Mesendoderm (in vitro differentiated cells): ENCODE data around the gene TTC23.

Experiments used
- DNase-seq: peaks from one replicate; pipeline ENCODE4 v3.0.0; 2013
- H2AK5ac ChIP-seq: 2 replicates; pipeline ENCODE4 v1.6.1; 2013; ENCODE audit warnings: low read length, inconsistent platforms
- H2BK120ac ChIP-seq: 2 replicates; pipeline ENCODE4 v1.6.1; 2013; ENCODE audit warnings: low read depth, mild to moderate bottlenecking, low read length, moderate library complexity, mixed read lengths
- H2BK15ac ChIP-seq: replicated peaks from 2 replicates; pipeline ENCODE4 v1.6.1; 2013; ENCODE audit warnings: low read depth, mild to moderate bottlenecking, moderate library complexity
- H2BK5ac ChIP-seq: 2 replicates; pipeline ENCODE4 v1.6.1; 2013; ENCODE audit warnings: low read length, inconsistent platforms
- H3K18ac ChIP-seq: 2 replicates; pipeline ENCODE4 v1.6.1; 2013; ENCODE audit warnings: mild to moderate bottlenecking, low read length, mixed read lengths
- H3K23ac ChIP-seq: one replicate; pipeline ENCODE4 v1.6.1; 2013; ENCODE audit warnings: low read length
- H3K27ac ChIP-seq: 2 replicates; pipeline ENCODE4 v1.5.1; 2013; ENCODE audit warnings: low read depth, mild to moderate bottlenecking, inconsistent platforms, low read length, moderate library complexity
- H3K27me3 ChIP-seq: 2 replicates; pipeline ENCODE4 v1.6.1; 2013; ENCODE audit warnings: low read length, control low read depth, mild to moderate bottlenecking, inconsistent platforms; ENCODE audit not compliant: insufficient read depth, poor library complexity
- H3K36me3 ChIP-seq: 2 replicates; pipeline ENCODE4 v1.6.1; 2013; ENCODE audit warnings: low read length, inconsistent platforms; ENCODE audit not compliant: control insufficient read depth, insufficient read depth
- H3K4ac ChIP-seq: one replicate; pipeline ENCODE4 v1.6.1; 2013; ENCODE audit warnings: low read depth, mild to moderate bottlenecking, low read length, moderate library complexity
- H3K4me1 ChIP-seq: 2 replicates; pipeline ENCODE4 v1.6.1; 2013; ENCODE audit warnings: low read depth, low read length, inconsistent platforms; ENCODE audit not compliant: control insufficient read depth
- H3K4me2 ChIP-seq: 2 replicates; pipeline ENCODE4 v1.6.1; 2013; ENCODE audit warnings: low read length
- H3K4me3 ChIP-seq: 2 replicates; pipeline ENCODE4 v1.5.1; 2013; ENCODE audit warnings: mild to moderate bottlenecking, low read length
- H3K56ac ChIP-seq: one replicate; pipeline ENCODE4 v1.6.1; 2013; ENCODE audit warnings: low read length
- H3K79me1 ChIP-seq: 2 replicates; pipeline ENCODE4 v1.6.1; 2013; ENCODE audit warnings: low read length, inconsistent platforms
- H3K79me2 ChIP-seq: 2 replicates; pipeline ENCODE4 v1.6.1; 2013; ENCODE audit warnings: mild to moderate bottlenecking, low read length; ENCODE audit not compliant: control insufficient read depth, insufficient read depth
- H3K9ac ChIP-seq: 2 replicates; pipeline ENCODE4 v1.6.1; 2013; ENCODE audit warnings: low read length, inconsistent platforms
- H4K5ac ChIP-seq: one replicate; pipeline ENCODE4 v1.6.1; 2013; ENCODE audit warnings: low read length
- H4K8ac ChIP-seq: one replicate; pipeline ENCODE4 v1.6.1; 2013; ENCODE audit warnings: low read depth, mild to moderate bottlenecking, control low read depth, low read length, moderate library complexity
- WGBS: extraction: QIAGEN DNeasy Blood & Tissue Kit; methylation state at CpG from one replicate; pipeline ENCODE4 v1.1.7; 2013; ENCODE audit warnings: low lambda C conversion rate, missing lambda C conversion rate; ENCODE audit not compliant: insufficient coverage; ENCODE audit errors: extremely low coverage; 5-methylcytosine and 5-hydroxymethylcytosine counted together

TTC23 gene

DNA sequence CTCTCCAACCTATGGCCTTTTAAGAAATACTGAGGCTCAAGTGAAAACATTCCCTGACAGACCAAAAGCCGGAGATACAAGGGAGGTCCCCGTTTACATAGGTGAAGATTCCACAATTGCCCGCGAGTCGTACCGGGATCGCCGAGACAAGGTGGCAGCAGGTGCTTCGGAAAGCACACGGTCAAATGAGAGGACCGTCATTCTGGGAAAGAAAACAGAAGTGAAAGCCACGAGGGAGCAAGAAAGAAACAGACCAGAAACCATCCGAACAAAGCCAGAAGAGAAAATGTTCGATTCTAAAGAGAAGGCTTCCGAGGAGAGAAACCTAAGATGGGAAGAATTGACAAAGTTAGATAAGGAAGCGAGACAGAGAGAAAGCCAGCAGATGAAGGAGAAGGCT lies 119.7 kb downstream of the TTC23 start:
- H2BK15ac ChIP-seq = no peak overlapping the region
- no peak overlapping the region for H3K4me3 ChIP-seq
- H4K5ac ChIP-seq = no peak overlapping the region
- no peak overlapping the region for H3K4ac ChIP-seq
- H3K36me3 ChIP-seq = peaks cover 2% of the 10 kb centered on the region
- no peak overlapping the region for H3K18ac ChIP-seq
- DNase-seq = no peak
- H4K8ac ChIP-seq = no peak overlapping the region
- no peak overlapping the region for H3K56ac ChIP-seq
- no peak overlapping the region for H2AK5ac ChIP-seq
- H3K79me1 ChIP-seq = no peaks in the 10 kb centered on the region
- no peak overlapping the region for H2BK5ac ChIP-seq
- no peak overlapping the region for H3K27ac ChIP-seq
- no peak overlapping the region for H2BK120ac ChIP-seq
- WGBS = no CpG with 5 or more reads among the region's 16 CpGs
- no peaks in the 10 kb centered on the region for H3K27me3 ChIP-seq
- H3K4me2 ChIP-seq = no peak overlapping the region
- peaks cover 1% of the 10 kb centered on the region for H3K4me1 ChIP-seq
- no peak overlapping the region for H3K23ac ChIP-seq
- no peak overlapping the region for H3K9ac ChIP-seq
- no peaks in the 10 kb centered on the region for H3K79me2 ChIP-seq

DNA sequence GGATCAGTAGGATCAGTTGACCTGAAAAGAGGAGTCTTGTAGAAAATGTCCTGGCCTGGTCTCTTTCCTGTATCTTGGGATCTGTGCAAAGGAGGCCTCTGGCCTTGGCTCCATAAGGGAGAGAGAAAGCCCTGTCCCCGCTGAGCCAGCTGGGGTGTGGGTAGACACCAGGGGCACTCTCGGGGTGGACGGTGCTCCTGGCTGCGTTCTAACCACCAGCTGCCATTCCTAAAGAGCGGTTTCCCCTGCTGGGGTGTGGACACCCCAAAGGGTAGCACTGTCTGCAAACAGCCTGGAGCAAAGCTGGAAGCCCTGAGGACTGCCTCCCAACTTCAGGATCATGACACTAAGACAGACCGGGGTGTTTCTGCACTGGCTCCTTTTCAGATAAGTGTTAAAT lies 121.0 kb downstream of the TTC23 start:
- H2BK120ac ChIP-seq = no peak overlapping the region
- no peak overlapping the region for H2BK5ac ChIP-seq
- no peak overlapping the region for H2BK15ac ChIP-seq
- no peak overlapping the region for H3K23ac ChIP-seq
- no peaks in the 10 kb centered on the region for H3K27me3 ChIP-seq
- no peak overlapping the region for H2AK5ac ChIP-seq
- H4K8ac ChIP-seq = no peak overlapping the region
- no peak overlapping the region for H3K27ac ChIP-seq
- H3K4me1 ChIP-seq = peaks cover 6% of the 10 kb centered on the region
- no peak for DNase-seq
- no peaks in the 10 kb centered on the region for H3K79me2 ChIP-seq
- H3K9ac ChIP-seq = no peak overlapping the region
- peaks cover 2% of the 10 kb centered on the region for H3K36me3 ChIP-seq
- H3K56ac ChIP-seq = no peak overlapping the region
- no peak overlapping the region for H3K4me3 ChIP-seq
- H3K79me1 ChIP-seq = no peaks in the 10 kb centered on the region
- WGBS = no CpG with 5 or more reads among the region's 6 CpGs
- H3K4ac ChIP-seq = no peak overlapping the region
- H4K5ac ChIP-seq = no peak overlapping the region
- no peak overlapping the region for H3K18ac ChIP-seq
- no peak overlapping the region for H3K4me2 ChIP-seq

DNA sequence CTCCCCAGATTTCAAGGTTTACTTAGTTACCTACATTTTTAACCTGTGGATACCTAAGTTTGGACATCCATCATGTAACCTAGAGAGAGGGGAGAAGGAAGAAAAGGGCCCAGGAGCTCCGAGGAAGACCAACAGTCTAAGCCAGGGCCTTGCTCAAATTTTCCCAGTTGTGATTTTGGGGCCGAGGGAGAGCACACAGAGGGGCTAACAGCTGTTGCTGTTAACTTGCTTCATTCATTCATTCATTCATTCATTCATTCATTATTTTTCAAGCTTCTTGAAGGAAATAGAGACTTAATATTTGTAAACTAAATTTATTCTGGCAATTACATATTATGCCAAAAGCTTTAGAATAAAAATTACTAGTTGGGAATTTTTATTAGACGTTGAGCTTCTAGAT lies 121.6 kb downstream of the TTC23 start:
- no CpG with 5 or more reads among the region's 3 CpGs for WGBS

DNA sequence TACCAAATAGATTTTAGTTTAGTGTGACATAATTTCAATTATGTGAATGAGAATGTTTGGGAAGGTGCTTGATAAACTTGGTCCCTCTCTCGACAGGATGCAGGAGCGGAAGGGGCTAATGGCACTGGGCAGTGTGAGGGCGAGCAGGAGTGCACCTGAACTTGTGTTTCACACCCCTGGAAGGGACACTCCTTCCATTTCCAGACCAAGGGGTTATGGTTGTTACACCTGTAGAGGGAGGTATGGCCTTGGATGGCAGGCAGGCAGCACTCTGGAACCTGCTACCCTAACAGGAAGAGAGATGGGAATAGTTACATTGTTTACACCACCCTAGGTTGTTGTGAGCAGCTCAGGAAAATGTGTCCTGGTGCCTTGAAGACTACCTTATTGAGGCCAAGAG lies 122.5 kb downstream of the TTC23 start:
- Histone ChIP-seq H3K23ac (no peak overlapping the region), H3K79me1 (no peaks in the 10 kb centered on the region), H2BK15ac (no peak overlapping the region), H4K8ac (no peak overlapping the region), H4K5ac (no peak overlapping the region), H3K79me2 (no peaks in the 10 kb centered on the region), H3K27me3 (no peaks in the 10 kb centered on the region), H3K4me2 (no peak overlapping the region), H3K18ac (no peak overlapping the region), H2BK5ac (no peak overlapping the region), H3K56ac (no peak overlapping the region), H2AK5ac (no peak overlapping the region), H2BK120ac (no peak overlapping the region), H3K4me3 (no peak overlapping the region), H3K36me3 (no peaks in the 10 kb centered on the region), H3K27ac (no peak overlapping the region), H3K4ac (no peak overlapping the region), H3K9ac (no peak overlapping the region), H3K4me1 (peaks cover 6% of the 10 kb centered on the region)
- WGBS = no CpG with 5 or more reads among the region's 3 CpGs
- DNase-seq = no peak

More for the DNA sequence above, 121.6 kb downstream of the TTC23 start:
- no peak overlapping the region for H3K4ac ChIP-seq
- no peak overlapping the region for H2AK5ac ChIP-seq
- no peak overlapping the region for H3K4me2 ChIP-seq
- H3K56ac ChIP-seq = no peak overlapping the region
- H3K23ac ChIP-seq = no peak overlapping the region
- H3K18ac ChIP-seq = no peak overlapping the region
- DNase-seq = no peak
- no peak overlapping the region for H2BK5ac ChIP-seq
- H3K4me1 ChIP-seq = peaks cover 6% of the 10 kb centered on the region
- H3K79me2 ChIP-seq = no peaks in the 10 kb centered on the region
- H3K9ac ChIP-seq = no peak overlapping the region
- H4K8ac ChIP-seq = no peak overlapping the region
- no peak overlapping the region for H4K5ac ChIP-seq
- peaks cover 2% of the 10 kb centered on the region for H3K36me3 ChIP-seq
- no peak overlapping the region for H3K27ac ChIP-seq
- H3K4me3 ChIP-seq = no peak overlapping the region
- no peaks in the 10 kb centered on the region for H3K79me1 ChIP-seq
- H2BK15ac ChIP-seq = no peak overlapping the region
- H3K27me3 ChIP-seq = no peaks in the 10 kb centered on the region
- no peak overlapping the region for H2BK120ac ChIP-seq

DNA sequence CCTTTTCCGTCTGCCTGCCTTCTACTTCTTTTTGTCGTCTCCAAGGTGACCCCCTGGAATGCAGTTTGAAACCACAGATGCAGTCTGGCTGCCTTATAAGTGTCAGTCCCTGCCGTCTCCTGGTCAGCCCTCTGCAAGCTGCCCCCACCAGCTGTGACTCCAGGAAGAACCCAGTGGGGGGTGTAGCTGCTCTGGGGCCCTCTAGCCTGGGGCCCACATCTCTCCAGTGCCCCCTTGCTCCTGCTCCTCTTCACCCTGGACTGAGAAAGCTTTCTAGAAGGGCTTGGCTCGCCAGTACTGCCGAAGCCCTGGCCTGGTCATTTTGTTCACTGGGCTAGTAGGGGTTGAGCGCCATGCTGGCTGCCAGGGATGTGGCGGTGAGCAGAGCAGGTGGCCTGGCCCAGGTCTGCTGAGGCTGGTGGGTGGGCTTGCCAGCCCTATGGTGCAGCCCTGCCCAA lies 123.2 kb downstream of the TTC23 start:
- H3K36me3 ChIP-seq = no peaks in the 10 kb centered on the region
- no peaks in the 10 kb centered on the region for H3K27me3 ChIP-seq
- H3K79me1 ChIP-seq = no peaks in the 10 kb centered on the region
- no peak overlapping the region for H2BK120ac ChIP-seq
- H3K23ac ChIP-seq = no peak overlapping the region
- no peak overlapping the region for H4K5ac ChIP-seq
- H3K4me3 ChIP-seq = no peak overlapping the region
- H2AK5ac ChIP-seq = no peak overlapping the region
- no peak overlapping the region for H4K8ac ChIP-seq
- no peak overlapping the region for H3K27ac ChIP-seq
- no peak overlapping the region for H3K4ac ChIP-seq
- H3K56ac ChIP-seq = no peak overlapping the region
- no peak overlapping the region for H3K18ac ChIP-seq
- H3K4me1 ChIP-seq = peaks cover 6% of the 10 kb centered on the region
- no peak overlapping the region for H3K4me2 ChIP-seq
- peak; percentile 27 for DNase-seq
- H2BK15ac ChIP-seq = no peak overlapping the region
- H3K79me2 ChIP-seq = no peaks in the 10 kb centered on the region
- no peak overlapping the region for H3K9ac ChIP-seq
- H2BK5ac ChIP-seq = no peak overlapping the region
- WGBS = no CpG with 5 or more reads among the region's 7 CpGs
